H9 (cell line): ENCODE results near the gene C20orf96. TPM values are rescaled to one million over a fixed set of nuclear protein-coding genes. Genes with fewer than 3 reads are reported as not detected.
A peak's percentile ranks its signal among the peaks of the same experiment; 100 is the strongest.

Source experiments
- DNase-seq: peaks from one replicate; pipeline ENCODE4 v3.0.0-alpha.2; 2017
- H2AFZ ChIP-seq: one replicate; pipeline ENCODE4 v1.6.1; 2013; ENCODE audit warnings: mild to moderate bottlenecking, low read length, control low read depth, moderate library complexity
- H2AK5ac ChIP-seq: 2 replicates; pipeline ENCODE4 v1.6.1; 2013; ENCODE audit warnings: low read length, control low read depth, mixed read lengths; ENCODE audit not compliant: insufficient read length
- H2BK120ac ChIP-seq: one replicate; pipeline ENCODE4 v1.6.1; 2013; ENCODE audit warnings: low read depth, mild to moderate bottlenecking, low read length, control low read depth, inconsistent platforms; ENCODE audit not compliant: poor library complexity, severe bottlenecking
- H2BK12ac ChIP-seq: 2 replicates; pipeline ENCODE4 v1.6.1; 2013; ENCODE audit warnings: low read length, control low read depth, mixed read lengths, low read depth; ENCODE audit not compliant: insufficient read length
- H2BK15ac ChIP-seq: 2 replicates; pipeline ENCODE4 v1.6.1; 2013; ENCODE audit warnings: low read depth, low read length, control low read depth
- H2BK20ac ChIP-seq: one replicate; pipeline ENCODE4 v1.6.1; 2013; ENCODE audit warnings: low read depth, mild to moderate bottlenecking, low read length, control low read depth, inconsistent platforms; ENCODE audit not compliant: poor library complexity, severe bottlenecking
- H2BK5ac ChIP-seq: 2 replicates; pipeline ENCODE4 v1.6.1; 2013; ENCODE audit warnings: low read length, control low read depth, mixed read lengths; ENCODE audit not compliant: insufficient read length
- H3K14ac ChIP-seq: 2 replicates; pipeline ENCODE4 v1.6.1; 2013; ENCODE audit warnings: low read length, control low read depth; ENCODE audit not compliant: insufficient read depth
- H3K18ac ChIP-seq: 2 replicates; pipeline ENCODE4 v1.6.1; 2013; ENCODE audit warnings: low read depth, mild to moderate bottlenecking, mixed read lengths, low read length, control low read depth; ENCODE audit not compliant: insufficient read length
- H3K23ac ChIP-seq: 2 replicates; pipeline ENCODE4 v1.6.1; 2013; ENCODE audit warnings: low read length, control low read depth, mixed read lengths, low read depth; ENCODE audit not compliant: insufficient read length
- H3K23me2 ChIP-seq: 2 replicates; pipeline ENCODE4 v1.6.1; 2013; ENCODE audit warnings: low read depth, mild to moderate bottlenecking, mixed read lengths, low read length, control low read depth; ENCODE audit not compliant: insufficient read length, poor library complexity, severe bottlenecking
- H3K27ac ChIP-seq: 2 replicates; pipeline ENCODE4 v1.5.1; 2013; ENCODE audit warnings: low read length, control low read depth, mixed read lengths, low read depth; ENCODE audit not compliant: insufficient read length
- H3K27me3 ChIP-seq: 2 replicates; pipeline ENCODE4 v1.6.1; 2013; ENCODE audit warnings: low read length, control low read depth, inconsistent platforms; ENCODE audit not compliant: insufficient read depth
- H3K4ac ChIP-seq: 2 replicates; pipeline ENCODE4 v1.6.1; 2013; ENCODE audit warnings: low read depth, mild to moderate bottlenecking, control low read depth, inconsistent platforms, low read length, moderate library complexity
- H3K4me1 ChIP-seq: 2 replicates; pipeline ENCODE4 v1.6.1; 2013; ENCODE audit warnings: low read length, control low read depth, inconsistent platforms; ENCODE audit not compliant: insufficient read depth
- H3K4me2 ChIP-seq: 2 replicates; pipeline ENCODE4 v1.6.1; 2013; ENCODE audit warnings: low read length, control low read depth, mixed read lengths; ENCODE audit not compliant: insufficient read length, insufficient read depth
- H3K56ac ChIP-seq: 2 replicates; pipeline ENCODE4 v1.6.1; 2013; ENCODE audit warnings: low read depth, mild to moderate bottlenecking, mixed read lengths, low read length, control low read depth; ENCODE audit not compliant: insufficient read length
- H3K79me1 ChIP-seq: 2 replicates; pipeline ENCODE4 v1.6.1; 2013; ENCODE audit warnings: low read depth, mild to moderate bottlenecking, moderate library complexity, low read length, control low read depth, inconsistent platforms; ENCODE audit not compliant: insufficient read depth, poor library complexity, severe bottlenecking
- H3K79me2 ChIP-seq: 2 replicates; pipeline ENCODE4 v1.6.1; 2013; ENCODE audit warnings: low read length, control low read depth, inconsistent platforms; ENCODE audit not compliant: insufficient read depth
- H3K9ac ChIP-seq: 2 replicates; pipeline ENCODE4 v1.6.1; 2013; ENCODE audit warnings: low read length, control low read depth, mixed read lengths; ENCODE audit not compliant: insufficient read length; ENCODE audit errors: extremely low read depth
- H3K9me3 ChIP-seq: one replicate; pipeline ENCODE4 v1.6.1; 2013; ENCODE audit warnings: low read depth, low read length, inconsistent platforms; ENCODE audit not compliant: control insufficient read depth
- H3T11ph ChIP-seq: one replicate; pipeline ENCODE4 v1.6.1; 2013; ENCODE audit warnings: mild to moderate bottlenecking, low read length, control low read depth, inconsistent platforms
- H4K20me1 ChIP-seq: one replicate; pipeline ENCODE4 v1.6.1; 2013; ENCODE audit not compliant: control insufficient read depth, insufficient read length, insufficient read depth
- H4K5ac ChIP-seq: 2 replicates; pipeline ENCODE4 v1.6.1; 2013; ENCODE audit warnings: low read depth, mild to moderate bottlenecking, mixed read lengths, low read length, control low read depth; ENCODE audit not compliant: insufficient read length
- H4K8ac ChIP-seq: replicated peaks from 2 replicates; pipeline ENCODE4 v1.6.1; 2013; ENCODE audit warnings: low read length, control low read depth, mixed read lengths, low read depth; ENCODE audit not compliant: insufficient read length
- H4K91ac ChIP-seq: 2 replicates; pipeline ENCODE4 v1.6.1; 2013; ENCODE audit warnings: low read depth, mild to moderate bottlenecking, moderate library complexity, mixed read lengths, low read length, control low read depth; ENCODE audit not compliant: insufficient read length
- H3K27ac Mint-ChIP-seq, 3 experiments: 2 replicates in 2 of 3; 3 replicates in 1 of 3; pipeline ENCODE4 v1.8.0; 2020 to 2021; ENCODE audit warnings: mixed read lengths in 3 of 3, mild to moderate bottlenecking in 1 of 3, moderate library complexity in 1 of 3
- H3K27me3 Mint-ChIP-seq: 2 replicates; pipeline ENCODE4 v1.8.0; 2021; ENCODE audit warnings: low read depth, mild to moderate bottlenecking, moderate library complexity, mixed read lengths
- H3K36me3 Mint-ChIP-seq, 3 experiments: 2 replicates in 2 of 3; 3 replicates in 1 of 3; pipeline ENCODE4 v1.8.0; 2020 to 2021; ENCODE audit warnings: low read depth in 3 of 3, mixed read lengths in 3 of 3; ENCODE audit not compliant: insufficient read depth in 1 of 3
- H3K4me1 Mint-ChIP-seq, 2 experiments: 2 replicates each; pipeline ENCODE4 v1.8.0; 2020; ENCODE audit warnings: mixed read lengths in 2 of 2
- H3K4me3 Mint-ChIP-seq, 2 experiments: 2 replicates in 1 of 2; 3 replicates in 1 of 2; pipeline ENCODE4 v1.8.0; 2020 to 2021; ENCODE audit warnings: mild to moderate bottlenecking in 2 of 2, mixed read lengths in 2 of 2, moderate library complexity in 1 of 2
- H3K9me3 Mint-ChIP-seq, 2 experiments: 2 replicates in 1 of 2; 3 replicates in 1 of 2; pipeline ENCODE4 v1.8.0; 2020; ENCODE audit warnings: mild to moderate bottlenecking in 2 of 2, mixed read lengths in 2 of 2, moderate library complexity in 1 of 2
- WGBS: extraction: QIAGEN DNeasy Blood & Tissue Kit; methylation state at CpG from one replicate; pipeline ENCODE4 v1.1.7; 2013; ENCODE audit warnings: missing lambda C conversion rate, low lambda C conversion rate, mixed read lengths; ENCODE audit not compliant: insufficient read length; ENCODE audit errors: extremely low coverage; 5-methylcytosine and 5-hydroxymethylcytosine counted together
- total RNA-seq: library from RNA; stranded (reverse); gene quantifications from 2 replicates; pipeline ENCODE4 v1.2.1, GENCODE V29; 2021
- TF ChIP-seq, protein P1 (sequence below): fragments of 200-600 bp; sonication (generic); conservative IDR thresholded peaks from 3 replicates; pipeline ENCODE4 v1.8.0; 2021; ENCODE audit warnings: antibody characterized with exemption, mild to moderate bottlenecking

C20orf96 gene
- total RNA-seq, 1 experiment from 2014 or later = 14.5 TPM

DNA sequence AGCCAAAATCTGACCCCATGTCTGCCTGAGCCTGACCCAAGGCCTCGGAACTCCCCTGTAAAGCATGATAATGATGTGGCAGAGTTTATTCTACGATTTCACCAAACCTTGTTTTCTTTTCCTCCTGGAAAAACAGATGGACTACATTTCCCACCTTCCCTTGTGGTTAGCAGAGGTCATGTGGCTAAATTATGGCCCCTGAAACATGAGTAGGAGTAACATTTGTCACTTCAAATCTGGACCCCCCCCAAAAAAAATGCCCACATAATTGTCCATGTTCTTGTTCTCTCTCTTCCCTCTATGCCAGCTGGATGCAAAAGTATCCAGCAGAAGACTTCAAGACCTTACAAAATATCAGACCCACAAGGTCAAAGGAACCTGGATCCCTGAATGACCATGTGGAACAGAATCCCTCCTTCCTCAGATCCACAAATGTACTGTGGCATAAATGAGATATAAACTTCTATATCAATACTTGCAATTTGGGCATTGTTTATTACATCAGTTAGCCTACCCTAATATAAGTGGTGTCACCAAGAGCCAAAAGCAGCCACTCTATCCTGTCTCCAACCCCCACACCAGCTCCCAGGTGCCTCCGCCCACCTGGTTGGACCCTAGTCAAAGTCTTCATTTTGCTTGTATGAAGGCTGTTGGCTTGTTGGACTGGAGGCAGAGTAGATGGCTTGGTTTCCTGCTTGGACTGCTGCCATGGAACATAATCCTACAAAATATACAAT, 1.4 kb downstream of the C20orf96 start:
- Histone ChIP-seq H3T11ph (no peak overlapping the region), H3K27ac (no peak overlapping the region), H4K5ac (no peak overlapping the region), H3K14ac (no peak overlapping the region), H2AFZ (no peak overlapping the region), H3K9ac (no peak overlapping the region), H3K79me1 (no peaks in the 10 kb centered on the region), H3K79me2 (no peaks in the 10 kb centered on the region; the same call in 1 of the 2 replicates), H4K20me1 (no peaks in the 10 kb centered on the region), H4K91ac (no peak overlapping the region), H2BK120ac (no peak overlapping the region), H3K23ac (no peak overlapping the region), H3K4me1 (peaks cover 5% of the 10 kb centered on the region; the same call in 1 of the 2 replicates), H2BK5ac (no peak overlapping the region), H3K56ac (no peak overlapping the region), H2BK15ac (no peak overlapping the region), H3K23me2 (peaks cover 6% of the 10 kb centered on the region), H3K4me2 (peak overlapping the region; percentile 75), H2BK12ac (no peak overlapping the region), H2AK5ac (no peak overlapping the region), H2BK20ac (no peak overlapping the region), H3K27me3 (no peaks in the 10 kb centered on the region; the same call in 1 of the 2 replicates), H3K9me3 (no peaks in the 10 kb centered on the region), H3K18ac (no peak overlapping the region), H3K4ac (no peak overlapping the region), H4K8ac (no peak overlapping the region)
- Mint-ChIP-seq H3K36me3 (peaks cover 2 to 21% (median 7%) of the 10 kb centered on the region in 3 experiments; a peak in 5 of 7 replicates), H3K9me3 (no peaks in the 10 kb centered on the region; a peak in 1 of 5 replicates), H3K4me1 (peaks cover 0 to 5% of the 10 kb centered on the region in 2 experiments; a peak in 2 of 4 replicates), H3K27me3 (peaks cover 12% of the 10 kb centered on the region), H3K4me3 (no peak overlapping the region; a peak in 1 of 5 replicates), H3K27ac (no peak overlapping the region)
- no peak for DNase-seq
- TF ChIP-seq, protein P1, sequence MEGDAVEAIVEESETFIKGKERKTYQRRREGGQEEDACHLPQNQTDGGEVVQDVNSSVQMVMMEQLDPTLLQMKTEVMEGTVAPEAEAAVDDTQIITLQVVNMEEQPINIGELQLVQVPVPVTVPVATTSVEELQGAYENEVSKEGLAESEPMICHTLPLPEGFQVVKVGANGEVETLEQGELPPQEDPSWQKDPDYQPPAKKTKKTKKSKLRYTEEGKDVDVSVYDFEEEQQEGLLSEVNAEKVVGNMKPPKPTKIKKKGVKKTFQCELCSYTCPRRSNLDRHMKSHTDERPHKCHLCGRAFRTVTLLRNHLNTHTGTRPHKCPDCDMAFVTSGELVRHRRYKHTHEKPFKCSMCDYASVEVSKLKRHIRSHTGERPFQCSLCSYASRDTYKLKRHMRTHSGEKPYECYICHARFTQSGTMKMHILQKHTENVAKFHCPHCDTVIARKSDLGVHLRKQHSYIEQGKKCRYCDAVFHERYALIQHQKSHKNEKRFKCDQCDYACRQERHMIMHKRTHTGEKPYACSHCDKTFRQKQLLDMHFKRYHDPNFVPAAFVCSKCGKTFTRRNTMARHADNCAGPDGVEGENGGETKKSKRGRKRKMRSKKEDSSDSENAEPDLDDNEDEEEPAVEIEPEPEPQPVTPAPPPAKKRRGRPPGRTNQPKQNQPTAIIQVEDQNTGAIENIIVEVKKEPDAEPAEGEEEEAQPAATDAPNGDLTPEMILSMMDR = no peak
- WGBS = no CpG with 5 or more reads among the region's 3 CpGs
